Panc1 (cell line): ENCODE measurements around the gene LOXL4.

Experiments used
- POLR2AphosphoS5 ChIP-seq: IDR thresholded peaks from 2 replicates; pipeline ENCODE4 v1.6.1; 2012; ENCODE audit warnings: mild to moderate bottlenecking, low read depth, low read length, moderate library complexity
- SIN3A ChIP-seq: IDR thresholded peaks from 2 replicates; pipeline ENCODE4 v1.6.1; 2012; ENCODE audit warnings: low read depth, mild to moderate bottlenecking, low read length, moderate library complexity, borderline replicate concordance; ENCODE audit not compliant: insufficient read depth
- TCF7L2 ChIP-seq: IDR thresholded peaks from 2 replicates; pipeline ENCODE4 v1.6.1; 2011; ENCODE audit warnings: mild to moderate bottlenecking, low read depth, low read length, inconsistent platforms
- TF ChIP-seq, protein P1 (sequence below), 2 experiments: IDR thresholded peaks; 2 replicates each; pipeline ENCODE4 v1.6.1; 2011 to 2012; ENCODE audit warnings: low read depth in 2 of 2, control low read depth in 1 of 2, low read length in 1 of 2, mild to moderate bottlenecking in 1 of 2, moderate library complexity in 1 of 2; ENCODE audit not compliant: insufficient read depth in 1 of 2
- TF ChIP-seq, protein P2 (sequence below): fragments of 450-650 bp; IDR thresholded peaks from 2 replicates; pipeline ENCODE4 v1.5.1; 2017; ENCODE audit warnings: mild to moderate bottlenecking

DNA sequence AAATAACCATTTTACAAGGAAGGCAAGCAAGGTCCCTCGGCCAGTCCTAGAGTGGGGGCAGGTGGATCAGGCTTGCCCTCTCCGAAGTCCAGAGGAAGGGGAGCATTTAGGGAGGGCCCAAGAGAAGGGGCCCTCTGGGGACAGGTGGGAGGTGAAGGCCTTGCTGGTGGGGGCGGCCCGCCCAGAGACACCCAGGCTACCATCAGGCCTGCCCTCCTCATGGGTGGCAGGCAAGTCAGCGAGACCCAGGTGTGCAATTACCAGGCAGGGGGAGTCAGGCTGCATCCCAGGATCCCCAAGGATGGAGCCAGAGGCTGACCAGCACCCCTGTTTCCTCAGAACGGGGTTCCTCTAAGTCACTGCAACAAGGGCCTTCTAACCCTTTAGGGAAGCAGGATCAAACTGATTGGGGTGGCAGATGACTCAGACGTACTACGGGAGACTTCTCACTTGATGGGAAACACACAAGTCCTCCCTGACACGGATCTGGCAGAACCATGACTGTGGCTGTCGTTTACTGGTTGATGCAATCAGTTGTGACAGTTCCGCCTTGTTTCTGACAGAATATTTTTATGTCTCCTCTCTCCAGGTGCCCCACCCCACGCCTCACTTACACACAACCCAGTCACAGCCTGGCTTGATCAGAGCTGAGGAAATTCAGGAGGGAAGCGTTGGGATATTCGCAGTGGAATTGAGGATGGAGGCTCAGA lies 8.2 kb downstream of the LOXL4 start:
- TF ChIP-seq, protein P1, sequence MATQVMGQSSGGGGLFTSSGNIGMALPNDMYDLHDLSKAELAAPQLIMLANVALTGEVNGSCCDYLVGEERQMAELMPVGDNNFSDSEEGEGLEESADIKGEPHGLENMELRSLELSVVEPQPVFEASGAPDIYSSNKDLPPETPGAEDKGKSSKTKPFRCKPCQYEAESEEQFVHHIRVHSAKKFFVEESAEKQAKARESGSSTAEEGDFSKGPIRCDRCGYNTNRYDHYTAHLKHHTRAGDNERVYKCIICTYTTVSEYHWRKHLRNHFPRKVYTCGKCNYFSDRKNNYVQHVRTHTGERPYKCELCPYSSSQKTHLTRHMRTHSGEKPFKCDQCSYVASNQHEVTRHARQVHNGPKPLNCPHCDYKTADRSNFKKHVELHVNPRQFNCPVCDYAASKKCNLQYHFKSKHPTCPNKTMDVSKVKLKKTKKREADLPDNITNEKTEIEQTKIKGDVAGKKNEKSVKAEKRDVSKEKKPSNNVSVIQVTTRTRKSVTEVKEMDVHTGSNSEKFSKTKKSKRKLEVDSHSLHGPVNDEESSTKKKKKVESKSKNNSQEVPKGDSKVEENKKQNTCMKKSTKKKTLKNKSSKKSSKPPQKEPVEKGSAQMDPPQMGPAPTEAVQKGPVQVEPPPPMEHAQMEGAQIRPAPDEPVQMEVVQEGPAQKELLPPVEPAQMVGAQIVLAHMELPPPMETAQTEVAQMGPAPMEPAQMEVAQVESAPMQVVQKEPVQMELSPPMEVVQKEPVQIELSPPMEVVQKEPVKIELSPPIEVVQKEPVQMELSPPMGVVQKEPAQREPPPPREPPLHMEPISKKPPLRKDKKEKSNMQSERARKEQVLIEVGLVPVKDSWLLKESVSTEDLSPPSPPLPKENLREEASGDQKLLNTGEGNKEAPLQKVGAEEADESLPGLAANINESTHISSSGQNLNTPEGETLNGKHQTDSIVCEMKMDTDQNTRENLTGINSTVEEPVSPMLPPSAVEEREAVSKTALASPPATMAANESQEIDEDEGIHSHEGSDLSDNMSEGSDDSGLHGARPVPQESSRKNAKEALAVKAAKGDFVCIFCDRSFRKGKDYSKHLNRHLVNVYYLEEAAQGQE (IDR thresholded peaks at IDR 0.05; ENCODE audit: insufficient read depth in 1 of 2, low read depth in 2 of 2, low read length in 1 of 2): no peak
- TF ChIP-seq, protein P2, sequence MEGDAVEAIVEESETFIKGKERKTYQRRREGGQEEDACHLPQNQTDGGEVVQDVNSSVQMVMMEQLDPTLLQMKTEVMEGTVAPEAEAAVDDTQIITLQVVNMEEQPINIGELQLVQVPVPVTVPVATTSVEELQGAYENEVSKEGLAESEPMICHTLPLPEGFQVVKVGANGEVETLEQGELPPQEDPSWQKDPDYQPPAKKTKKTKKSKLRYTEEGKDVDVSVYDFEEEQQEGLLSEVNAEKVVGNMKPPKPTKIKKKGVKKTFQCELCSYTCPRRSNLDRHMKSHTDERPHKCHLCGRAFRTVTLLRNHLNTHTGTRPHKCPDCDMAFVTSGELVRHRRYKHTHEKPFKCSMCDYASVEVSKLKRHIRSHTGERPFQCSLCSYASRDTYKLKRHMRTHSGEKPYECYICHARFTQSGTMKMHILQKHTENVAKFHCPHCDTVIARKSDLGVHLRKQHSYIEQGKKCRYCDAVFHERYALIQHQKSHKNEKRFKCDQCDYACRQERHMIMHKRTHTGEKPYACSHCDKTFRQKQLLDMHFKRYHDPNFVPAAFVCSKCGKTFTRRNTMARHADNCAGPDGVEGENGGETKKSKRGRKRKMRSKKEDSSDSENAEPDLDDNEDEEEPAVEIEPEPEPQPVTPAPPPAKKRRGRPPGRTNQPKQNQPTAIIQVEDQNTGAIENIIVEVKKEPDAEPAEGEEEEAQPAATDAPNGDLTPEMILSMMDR: no peak
- TF ChIP-seq POLR2AphosphoS5 (no peak), TCF7L2 (no peak), SIN3A (no peak)
